IPS-18c (cell line): Measurements from ENCODE around the gene NUDT22.

Experiments used
- H3K4me3 ChIP-seq: 2 replicates; pipeline ENCODE4 v1.7.0; 2013; ENCODE audit warnings: low read depth, mild to moderate bottlenecking, low read length, moderate library complexity; ENCODE audit not compliant: insufficient read depth
- H3K9me3 ChIP-seq: one replicate; pipeline ENCODE4 v1.6.1; 2013; ENCODE audit warnings: mild to moderate bottlenecking, low read length, moderate library complexity; ENCODE audit not compliant: control insufficient read depth, insufficient read depth

The NUDT22 gene

DNA sequence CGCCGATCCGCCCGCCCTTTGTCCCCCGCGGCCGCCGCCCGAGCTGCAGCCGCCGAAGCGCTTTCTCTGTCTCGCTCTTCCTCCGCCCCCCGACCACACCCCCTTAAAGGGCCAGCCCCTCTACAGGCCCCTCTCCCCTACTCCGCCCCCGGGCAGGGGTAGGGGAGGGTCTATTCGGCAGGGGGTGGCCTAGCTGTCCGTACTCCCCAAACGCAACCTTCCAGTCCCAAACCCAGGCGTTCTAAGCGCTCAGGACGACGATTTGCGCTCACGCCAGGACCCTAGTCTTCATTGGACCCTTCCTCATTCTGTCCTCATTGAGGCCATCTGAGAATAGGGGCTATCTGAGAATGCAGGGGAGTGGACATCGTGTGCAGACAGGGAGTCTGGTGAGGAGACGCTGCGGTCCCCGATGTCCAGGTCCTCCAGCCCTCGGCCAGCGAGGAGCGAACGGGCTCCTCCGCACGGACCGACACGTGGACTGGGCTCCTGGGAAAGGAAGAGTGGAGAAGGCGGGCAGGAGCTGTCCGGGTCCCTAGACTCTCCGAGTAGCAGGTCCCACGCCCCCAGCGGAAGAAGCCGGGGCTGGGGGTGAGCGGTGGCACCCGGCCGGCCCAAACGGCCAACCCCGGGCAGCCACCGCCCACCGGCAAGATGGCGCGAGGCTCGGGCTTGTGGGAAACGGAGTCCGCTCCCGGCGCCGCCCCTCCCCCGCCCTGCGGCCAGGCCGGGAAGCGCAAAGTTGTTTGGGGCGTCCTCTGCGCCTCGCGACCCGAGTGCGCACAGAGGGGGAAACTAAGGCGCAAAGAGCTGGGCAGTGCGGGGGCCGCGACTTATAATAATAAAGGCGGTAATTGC, 21.0 kb downstream of the NUDT22 start, which contains the start of gene PPP1R14B:
Gene PPP1R14B (minus strand): TSS at position 73 of the 858 bp plus-strand sequence. CDS start 270 bp downstream, outside the sequence.
- Histone ChIP-seq H3K4me3 (peak within 1 kb of the TSS; percentile 95), H3K9me3 (no peaks in the 10 kb centered on the region)

DNA sequence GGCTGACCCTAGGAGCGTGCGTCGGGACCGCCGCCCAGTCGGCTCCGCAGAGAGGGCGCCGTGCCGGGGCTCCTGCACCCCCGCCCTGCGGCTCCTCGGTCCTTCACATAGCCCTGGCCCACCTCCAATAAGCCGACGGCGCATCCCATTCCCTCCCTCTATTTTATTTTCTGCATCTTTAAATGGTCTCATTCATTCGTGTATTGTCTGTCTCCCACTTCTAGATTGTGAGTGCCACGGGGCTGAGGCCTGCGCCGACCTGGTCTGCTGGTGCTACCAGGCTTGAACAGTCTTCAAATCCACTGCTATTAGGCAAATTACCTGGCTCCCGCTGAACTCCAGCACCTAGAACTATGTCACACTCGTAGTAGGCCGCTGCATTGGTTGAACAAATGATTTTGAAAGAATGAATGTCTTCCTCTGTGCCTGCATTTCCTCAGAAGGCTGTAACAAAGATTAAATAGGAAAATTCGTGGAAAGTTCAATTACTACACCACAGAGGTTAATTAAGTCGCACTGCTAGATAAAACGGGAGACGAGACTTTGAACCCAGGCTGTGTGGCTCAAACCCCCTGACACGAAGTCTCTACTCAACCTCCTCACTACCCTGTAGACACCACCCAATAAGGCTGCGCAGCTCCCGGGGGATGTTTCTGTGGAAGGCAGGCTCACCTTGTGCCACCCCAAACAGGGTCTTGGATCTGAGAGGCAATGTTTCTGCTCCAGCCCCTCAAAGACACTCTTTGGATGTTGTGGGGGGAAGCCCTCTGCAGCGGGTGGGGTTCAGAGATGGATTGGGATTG, 21.9 kb downstream of the NUDT22 start:
- H3K4me3 ChIP-seq, result peak overlapping the region; percentile 91
- H3K9me3 ChIP-seq, result no peaks in the 10 kb centered on the region

DNA sequence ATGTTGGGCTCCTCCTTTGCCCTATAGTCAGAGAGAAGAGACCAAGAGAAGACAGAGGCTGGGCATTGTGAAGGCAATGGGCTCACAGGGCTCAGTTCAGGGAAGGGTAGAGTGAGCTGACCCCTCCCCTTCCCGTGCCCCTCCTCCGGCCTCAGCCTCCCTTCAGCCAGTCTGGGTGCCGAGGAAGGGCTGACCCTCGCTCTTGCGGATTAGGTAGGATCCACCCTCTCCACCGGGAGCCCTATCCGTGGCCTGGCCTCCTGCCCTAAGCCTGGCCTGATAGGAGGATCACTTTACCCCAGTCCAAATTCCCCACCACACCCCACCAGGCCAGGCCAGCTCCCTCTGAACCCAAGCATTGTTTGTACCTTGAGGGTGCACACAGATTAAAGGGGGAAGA, 22.5 kb downstream of the NUDT22 start:
- Histone ChIP-seq H3K9me3 (no peaks in the 10 kb centered on the region), H3K4me3 (peak overlapping the region; percentile 2; the same call in 1 of the 2 replicates)

DNA sequence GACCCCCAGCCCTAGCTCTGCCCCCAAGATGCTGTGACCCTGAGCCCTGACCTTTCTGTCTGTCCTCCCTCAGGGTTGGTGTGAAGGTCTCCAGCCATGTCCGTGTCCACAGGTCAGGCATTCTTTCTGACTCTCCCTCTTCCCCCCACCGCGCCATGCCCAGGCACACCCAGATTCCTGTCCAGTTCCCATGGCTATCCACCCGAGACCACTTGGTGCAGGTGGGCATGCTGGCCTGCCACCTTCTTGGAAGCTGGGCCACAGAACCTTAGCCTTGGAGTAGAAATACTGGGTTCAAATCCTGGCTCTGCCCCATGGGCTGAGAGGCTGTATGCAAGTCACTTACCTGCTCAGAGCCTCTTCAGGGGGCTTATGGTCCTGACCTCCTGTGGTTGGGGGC, 23.0 kb downstream of the NUDT22 start:
- no peaks in the 10 kb centered on the region for H3K9me3 ChIP-seq
- peak overlapping the region; percentile 2; the same call in 1 of the 2 replicates for H3K4me3 ChIP-seq

DNA sequence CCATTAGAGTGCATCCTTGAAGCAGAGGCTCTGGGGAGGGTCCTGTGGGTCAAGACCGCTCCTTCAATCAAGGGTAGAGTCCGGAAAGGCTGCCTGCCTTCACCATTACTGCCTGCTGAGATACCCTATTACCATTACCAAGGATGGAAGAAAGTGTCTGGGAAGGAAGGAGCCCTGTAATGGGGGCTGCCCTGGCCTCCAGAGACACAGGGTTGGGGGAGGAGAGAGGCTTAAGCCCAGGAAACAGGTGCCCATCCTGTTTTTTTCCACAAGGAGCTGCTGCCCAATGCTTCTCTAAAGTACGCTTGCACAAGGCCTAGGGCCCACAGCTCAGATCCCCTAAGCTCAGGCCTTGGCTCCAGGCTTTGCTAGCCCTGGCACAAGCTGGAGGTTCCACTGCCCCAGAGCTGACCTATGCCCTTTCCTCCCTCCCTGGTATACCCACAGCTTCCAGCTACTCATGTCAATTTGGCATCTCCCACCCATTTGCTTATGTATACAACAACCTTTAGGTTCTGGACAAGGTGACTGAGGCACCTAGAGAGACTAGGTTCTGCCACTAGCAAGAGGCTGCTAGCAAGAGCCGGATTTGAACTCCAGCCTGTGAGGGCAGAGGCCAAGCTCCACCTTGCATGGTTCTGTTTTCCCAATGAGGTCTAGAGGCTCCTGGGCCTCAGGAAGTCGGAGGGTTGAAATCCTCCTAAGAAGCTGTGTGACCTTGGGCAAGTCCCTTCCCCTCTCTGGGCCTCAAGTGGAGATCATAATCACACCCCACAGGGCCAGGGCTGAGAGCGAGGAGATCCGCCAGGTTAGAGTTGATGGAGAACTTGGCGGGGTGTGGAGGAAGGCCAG, 23.7 kb downstream of the NUDT22 start:
- H3K9me3 ChIP-seq, result no peaks in the 10 kb centered on the region
- H3K4me3 ChIP-seq, result no peak overlapping the region

DNA sequence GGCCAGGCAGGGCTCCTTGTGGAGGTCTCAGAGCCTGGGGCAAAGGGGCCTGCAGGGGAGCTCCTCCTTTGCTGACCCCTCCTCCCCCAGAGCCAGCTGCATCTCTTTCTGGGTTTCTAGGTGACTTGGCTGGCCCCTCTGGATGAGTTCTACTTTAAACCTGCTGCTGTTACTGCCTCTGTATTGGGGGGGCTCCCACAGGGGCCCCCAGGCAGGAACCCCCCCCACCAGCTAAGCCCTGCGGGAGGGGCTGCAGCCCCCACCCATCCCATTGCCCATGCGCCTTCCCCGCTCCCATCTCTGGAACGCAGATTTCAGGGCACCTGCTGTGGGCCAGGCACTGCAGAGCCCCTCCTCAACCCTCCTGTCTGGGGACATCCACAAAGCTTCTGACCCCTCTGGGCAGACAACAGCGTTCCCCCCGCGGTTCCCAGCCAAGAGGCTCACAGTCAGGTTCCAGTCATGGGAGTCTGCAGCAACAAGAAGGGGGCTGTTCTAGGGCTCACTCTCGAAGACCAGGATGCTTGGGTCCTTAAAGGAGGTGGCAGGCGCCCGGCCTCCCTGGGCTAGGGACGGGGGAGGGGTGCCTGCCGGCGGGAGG, 24.4 kb downstream of the NUDT22 start:
- H3K4me3 ChIP-seq, result peak overlapping the region; percentile 51
- no peaks in the 10 kb centered on the region for H3K9me3 ChIP-seq

DNA sequence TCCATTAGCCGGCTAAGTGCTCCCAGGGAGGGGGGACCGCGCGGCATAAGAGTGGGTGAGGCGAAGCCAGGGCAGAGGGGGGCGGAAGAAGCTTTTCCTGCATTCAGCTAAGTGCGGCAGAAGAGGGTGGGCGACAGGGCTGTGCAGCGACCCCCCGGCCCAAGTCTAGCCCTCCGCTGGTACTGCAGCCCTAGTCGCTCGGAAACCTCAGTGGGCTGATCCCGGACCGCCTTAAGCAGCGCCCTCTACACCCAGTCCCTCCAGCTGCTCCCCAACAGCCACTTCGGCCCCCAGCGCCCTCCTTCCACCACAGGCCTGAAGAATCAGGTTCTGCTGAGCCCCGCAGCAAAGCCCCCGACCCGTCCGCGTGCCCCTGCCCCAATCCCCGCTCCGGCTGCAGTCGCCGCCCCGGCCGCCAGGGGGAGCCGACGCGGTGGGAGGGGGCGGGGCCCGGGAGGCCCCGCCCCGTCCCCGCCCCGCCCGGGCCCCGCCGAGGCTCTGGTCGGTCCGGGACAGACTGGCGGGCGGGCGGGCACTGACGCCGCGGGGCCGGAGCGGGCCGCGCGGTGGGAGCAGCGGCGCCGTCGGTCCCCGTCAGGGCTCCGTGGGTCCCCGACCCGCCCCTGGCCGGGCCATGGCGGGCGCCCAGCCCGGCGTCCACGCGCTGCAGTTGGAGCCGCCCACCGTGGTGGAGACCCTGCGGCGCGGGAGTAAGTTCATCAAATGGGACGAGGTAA, 25.1 kb downstream of the NUDT22 start, which contains the start of gene PLCB3:
Gene PLCB3 (plus strand): TSS at position 515 of the 737 bp plus-strand sequence. CDS start 120 bp downstream, at position 635.
- peak within 1 kb of the TSS; percentile 87 for H3K4me3 ChIP-seq
- no peaks in the 10 kb centered on the region for H3K9me3 ChIP-seq

DNA sequence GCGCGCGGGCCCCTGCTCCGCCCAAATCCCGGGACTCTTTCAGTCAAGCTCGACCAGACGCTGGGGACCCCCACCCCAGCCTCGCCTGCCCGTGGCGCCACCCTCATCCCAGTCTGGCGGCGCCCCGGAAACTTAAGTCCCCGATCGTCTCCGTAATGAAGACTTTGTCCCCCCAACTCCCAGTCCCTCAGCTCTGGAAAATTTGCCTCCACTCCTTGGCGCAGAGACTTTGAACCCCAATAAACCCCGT, 25.6 kb downstream of the NUDT22 start:
- Histone ChIP-seq H3K4me3 (peak overlapping the region; percentile 87), H3K9me3 (no peaks in the 10 kb centered on the region)

DNA sequence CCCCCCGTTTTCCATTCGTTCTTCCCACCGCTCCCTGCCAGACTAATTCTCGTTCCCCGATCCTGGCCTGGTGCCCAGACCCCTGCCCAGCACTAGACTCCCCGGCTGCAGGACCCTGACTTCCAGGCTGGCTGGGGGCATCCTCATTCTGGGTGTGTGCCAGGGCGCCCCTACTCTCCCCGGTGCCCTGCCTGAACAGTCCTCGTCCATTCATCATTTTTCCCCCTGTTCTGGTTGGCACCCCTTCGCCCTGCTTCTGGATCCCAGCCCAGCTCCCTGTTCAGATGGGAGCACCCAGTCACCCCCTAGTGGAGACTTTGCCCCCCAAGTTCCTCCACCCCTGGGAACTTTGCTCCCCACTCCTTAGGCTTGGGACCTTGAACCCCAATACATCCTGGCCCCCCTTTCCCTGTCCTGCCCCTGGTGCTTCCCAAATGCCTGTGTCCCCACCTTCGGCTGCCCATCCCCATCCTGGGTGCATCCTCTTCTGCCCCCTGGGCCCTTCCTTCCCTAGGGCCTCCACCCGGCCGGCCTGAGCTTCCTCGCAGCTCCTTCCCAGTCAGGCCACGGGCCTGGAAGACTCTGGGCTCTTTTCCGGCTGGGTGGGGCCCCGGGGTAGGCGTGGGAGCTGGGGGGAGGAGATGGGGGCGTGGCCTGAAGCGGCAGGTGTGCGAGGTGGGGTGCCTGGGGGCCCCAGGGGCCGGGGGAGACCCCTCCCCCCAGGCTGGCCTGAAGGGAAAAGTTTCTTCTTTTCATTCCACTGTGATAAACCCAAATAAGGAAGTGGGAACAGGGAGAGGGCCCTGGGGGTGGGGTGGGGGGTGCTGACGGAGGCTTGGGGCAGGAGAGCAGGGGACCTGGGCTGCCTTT, 26.2 kb downstream of the NUDT22 start:
- Histone ChIP-seq H3K4me3 (peak overlapping the region; percentile 87), H3K9me3 (no peaks in the 10 kb centered on the region)

DNA sequence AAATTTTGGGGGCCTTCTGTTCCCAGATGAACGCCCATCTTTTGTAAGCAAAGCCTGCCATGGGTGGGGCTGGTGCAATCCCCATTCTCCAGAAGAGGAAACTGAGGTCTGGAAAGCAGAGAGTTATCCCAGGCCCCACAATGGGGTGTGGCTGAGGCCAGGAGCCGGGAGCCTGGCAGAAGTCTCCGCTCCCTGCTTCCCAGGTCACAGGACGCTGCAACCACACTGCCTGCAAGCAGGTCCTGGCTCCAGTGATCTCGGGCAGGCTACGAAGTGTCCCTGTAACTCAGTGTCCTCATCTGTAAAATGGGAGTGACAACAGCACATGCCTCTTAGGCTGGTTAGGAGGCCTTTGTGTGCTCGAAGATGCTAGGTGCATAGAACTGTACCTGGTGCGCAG, 27.0 kb downstream of the NUDT22 start:
- H3K4me3 ChIP-seq, result peak overlapping the region; percentile 28; the same call in 1 of the 2 replicates
- H3K9me3 ChIP-seq, result no peaks in the 10 kb centered on the region

DNA sequence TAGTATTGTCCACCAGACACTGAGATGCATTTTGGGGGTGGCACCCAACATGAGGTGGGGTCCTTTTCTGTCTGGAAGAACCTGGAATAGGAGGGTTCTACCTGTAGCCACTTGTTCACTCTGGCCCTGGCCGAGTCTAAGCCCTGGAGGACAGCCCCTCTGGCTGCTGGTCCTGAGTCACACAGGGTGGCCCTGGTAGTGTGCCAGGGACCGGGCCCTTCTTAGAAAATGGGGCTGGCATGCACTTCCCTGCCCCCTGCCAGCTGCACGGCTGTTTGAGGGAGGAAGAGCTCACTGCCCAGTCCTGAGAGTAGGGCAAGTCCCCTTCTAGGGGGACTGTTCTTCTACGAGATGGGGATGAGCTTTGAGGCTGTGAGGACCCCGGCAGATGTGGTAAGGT, 27.4 kb downstream of the NUDT22 start:
- Histone ChIP-seq H3K9me3 (no peaks in the 10 kb centered on the region), H3K4me3 (no peak overlapping the region)

DNA sequence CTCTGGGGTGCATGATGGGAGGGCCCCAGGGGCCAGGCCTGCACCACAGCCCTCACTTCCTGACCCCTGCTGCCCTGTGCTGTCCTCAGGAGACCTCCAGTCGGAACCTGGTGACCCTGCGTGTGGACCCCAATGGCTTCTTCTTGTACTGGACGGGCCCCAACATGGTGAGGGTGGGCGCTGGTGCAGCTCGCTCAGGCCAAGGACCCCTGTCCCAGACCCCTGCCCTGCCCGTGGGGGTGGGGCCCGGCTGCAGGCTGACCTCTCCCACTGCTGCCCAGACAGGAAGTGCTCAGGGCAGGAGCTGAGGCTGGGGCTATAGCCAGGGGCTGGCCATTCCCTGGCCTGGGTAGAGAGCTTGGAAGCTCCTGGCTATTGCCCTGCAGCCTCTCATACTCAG, 28.3 kb downstream of the NUDT22 start:
- Histone ChIP-seq H3K4me3 (no peak overlapping the region), H3K9me3 (no peaks in the 10 kb centered on the region)

DNA sequence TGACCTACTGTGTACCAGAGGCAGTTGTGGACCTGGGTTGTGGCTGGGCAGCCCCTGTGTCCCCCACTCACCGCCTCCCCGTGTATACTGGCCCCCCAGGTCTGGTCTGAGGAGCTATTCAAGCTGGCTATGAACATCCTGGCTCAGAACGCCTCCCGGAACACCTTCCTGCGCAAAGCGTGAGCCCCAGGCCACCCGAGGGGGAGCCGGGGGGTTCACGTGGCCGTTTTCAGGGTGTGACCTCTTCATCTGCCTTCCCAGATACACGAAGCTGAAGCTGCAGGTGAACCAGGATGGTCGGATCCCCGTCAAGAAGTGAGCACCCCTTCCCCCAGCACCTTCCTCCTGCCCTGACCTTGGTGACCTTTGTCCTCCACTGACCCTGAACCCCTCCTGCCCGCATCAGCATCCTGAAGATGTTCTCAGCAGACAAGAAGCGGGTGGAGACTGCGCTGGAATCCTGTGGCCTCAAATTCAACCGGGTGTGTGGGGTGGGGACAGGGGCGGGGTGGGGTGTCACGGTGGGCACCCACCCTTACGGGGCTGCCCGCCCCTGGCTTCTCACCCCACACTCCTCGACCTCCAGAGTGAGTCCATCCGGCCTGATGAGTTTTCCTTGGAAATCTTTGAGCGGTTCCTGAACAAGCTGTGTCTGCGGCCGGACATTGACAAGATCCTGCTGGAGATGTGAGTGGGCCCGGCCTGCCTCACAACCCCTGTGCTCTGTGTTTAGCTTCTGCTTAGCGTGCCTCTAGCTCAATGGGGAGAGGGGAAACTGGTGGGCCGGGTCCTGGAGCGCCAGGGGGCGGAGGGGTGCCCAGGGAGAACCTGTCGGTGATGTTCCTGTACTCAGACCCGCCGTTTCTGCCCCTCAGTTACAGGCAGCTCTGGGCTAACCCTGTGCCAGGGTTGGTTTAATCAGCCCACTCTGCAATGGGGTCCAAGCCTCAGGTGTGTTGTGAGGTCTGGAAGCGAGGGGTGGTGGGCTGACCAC, 29.4 kb downstream of the NUDT22 start:
- no peak overlapping the region for H3K4me3 ChIP-seq
- no peaks in the 10 kb centered on the region for H3K9me3 ChIP-seq

DNA sequence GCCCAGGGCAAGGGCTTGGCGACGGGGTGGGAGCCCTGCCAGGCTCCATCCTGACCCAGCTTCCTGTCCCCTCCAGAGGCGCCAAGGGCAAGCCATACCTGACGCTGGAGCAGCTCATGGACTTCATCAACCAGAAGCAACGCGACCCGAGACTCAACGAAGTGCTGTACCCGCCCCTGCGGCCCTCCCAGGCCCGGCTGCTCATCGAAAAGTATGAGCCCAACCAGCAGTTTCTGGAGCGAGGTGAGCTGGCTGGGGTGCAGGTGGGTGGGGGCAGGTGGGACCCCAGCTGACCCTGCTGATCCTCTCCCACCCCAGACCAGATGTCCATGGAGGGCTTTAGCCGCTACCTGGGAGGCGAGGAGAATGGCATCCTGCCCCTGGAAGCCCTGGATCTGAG, 30.2 kb downstream of the NUDT22 start:
- H3K9me3 ChIP-seq, result no peaks in the 10 kb centered on the region
- no peak overlapping the region for H3K4me3 ChIP-seq

DNA sequence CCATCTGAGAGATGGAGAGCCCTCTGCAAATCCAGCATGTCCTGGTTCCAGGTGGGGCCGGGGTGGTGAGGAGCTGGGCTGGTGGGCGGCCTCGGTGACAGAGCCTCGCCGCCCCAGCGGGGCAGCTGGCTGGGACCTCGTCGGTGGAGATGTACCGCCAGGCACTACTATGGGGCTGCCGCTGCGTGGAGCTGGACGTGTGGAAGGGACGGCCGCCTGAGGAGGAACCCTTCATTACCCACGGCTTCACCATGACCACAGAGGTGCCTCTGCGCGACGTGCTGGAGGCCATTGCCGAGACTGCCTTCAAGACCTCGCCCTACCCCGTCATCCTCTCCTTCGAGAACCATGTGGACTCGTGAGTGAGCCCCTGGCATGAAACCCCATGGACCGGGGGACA, 32.3 kb downstream of the NUDT22 start:
- H3K9me3 ChIP-seq, result no peaks in the 10 kb centered on the region
- H3K4me3 ChIP-seq, result no peak overlapping the region
